ENCODE measurements around the gene FKBP11.

FKBP11 gene

GRCh38 chr12:48907245-48907644 lies 18.0 kb downstream of the FKBP11 start:
- no peak overlapping the region for H3K4me3 ChIP-seq (ENCODE audit: low read depth, low read length)
- TF ChIP-seq, protein P1, sequence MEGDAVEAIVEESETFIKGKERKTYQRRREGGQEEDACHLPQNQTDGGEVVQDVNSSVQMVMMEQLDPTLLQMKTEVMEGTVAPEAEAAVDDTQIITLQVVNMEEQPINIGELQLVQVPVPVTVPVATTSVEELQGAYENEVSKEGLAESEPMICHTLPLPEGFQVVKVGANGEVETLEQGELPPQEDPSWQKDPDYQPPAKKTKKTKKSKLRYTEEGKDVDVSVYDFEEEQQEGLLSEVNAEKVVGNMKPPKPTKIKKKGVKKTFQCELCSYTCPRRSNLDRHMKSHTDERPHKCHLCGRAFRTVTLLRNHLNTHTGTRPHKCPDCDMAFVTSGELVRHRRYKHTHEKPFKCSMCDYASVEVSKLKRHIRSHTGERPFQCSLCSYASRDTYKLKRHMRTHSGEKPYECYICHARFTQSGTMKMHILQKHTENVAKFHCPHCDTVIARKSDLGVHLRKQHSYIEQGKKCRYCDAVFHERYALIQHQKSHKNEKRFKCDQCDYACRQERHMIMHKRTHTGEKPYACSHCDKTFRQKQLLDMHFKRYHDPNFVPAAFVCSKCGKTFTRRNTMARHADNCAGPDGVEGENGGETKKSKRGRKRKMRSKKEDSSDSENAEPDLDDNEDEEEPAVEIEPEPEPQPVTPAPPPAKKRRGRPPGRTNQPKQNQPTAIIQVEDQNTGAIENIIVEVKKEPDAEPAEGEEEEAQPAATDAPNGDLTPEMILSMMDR (IDR thresholded peaks at IDR 0.05; ENCODE audit: low read depth, low read length) = no peak

DNA sequence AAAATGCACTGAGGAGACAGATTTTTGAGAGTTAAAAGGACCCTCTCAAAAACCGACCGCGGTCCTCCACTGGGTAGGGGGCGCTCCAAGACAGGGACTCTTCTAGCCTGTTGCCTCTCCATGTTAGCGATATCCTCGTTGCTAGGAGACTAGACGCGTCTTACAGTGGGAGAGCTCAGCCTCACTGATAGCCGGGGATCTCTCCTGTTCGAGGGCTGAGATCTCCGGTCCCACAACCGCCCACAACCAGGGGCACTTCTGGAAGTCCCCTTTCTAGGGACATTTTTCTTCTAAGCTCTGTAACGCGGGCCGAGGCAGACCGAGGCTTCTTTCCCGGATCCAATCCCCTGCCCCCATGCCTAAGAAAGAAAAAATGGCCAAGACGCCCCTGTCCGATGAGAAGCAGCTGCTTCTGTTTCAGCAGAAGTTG lies 21.3 kb downstream of the FKBP11 start:
- TF ChIP-seq, protein P1 (IDR thresholded peaks at IDR 0.05; ENCODE audit: low read depth, low read length) = peak; percentile 59
- peak overlapping the region; percentile 53 for H3K4me3 ChIP-seq (ENCODE audit: low read depth, low read length)

GRCh38 chr12:48903363-48903981 lies 21.8 kb downstream of the FKBP11 start:
- no peak overlapping the region for H3K4me3 ChIP-seq (ENCODE audit: low read depth, low read length)
- TF ChIP-seq, protein P1 (IDR thresholded peaks at IDR 0.05; ENCODE audit: low read depth, low read length) = no peak

DNA sequence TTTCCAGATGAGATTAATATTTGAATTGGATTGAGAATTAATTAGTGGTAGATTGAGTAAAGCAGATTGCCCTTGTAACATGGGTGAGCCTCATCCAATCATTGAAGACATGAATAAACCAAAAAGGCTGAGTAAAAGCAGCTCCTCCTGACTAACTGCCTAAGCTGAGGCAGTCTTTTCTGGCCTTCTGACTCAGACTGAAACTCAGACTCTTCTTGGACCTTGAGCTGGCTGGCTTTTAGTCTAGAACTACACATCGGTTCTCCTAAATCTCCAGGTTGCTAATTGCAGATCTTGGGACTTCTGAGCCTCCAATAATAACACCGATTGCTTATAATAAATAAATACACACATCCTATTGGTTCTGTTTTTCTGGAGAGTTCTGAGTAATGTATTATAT lies 24.0 kb downstream of the FKBP11 start:
- TF ChIP-seq, protein P1 (IDR thresholded peaks at IDR 0.05; ENCODE audit: low read depth, low read length) = no peak
- H3K4me3 ChIP-seq (ENCODE audit: low read depth, low read length) = no peak overlapping the region

- H3K4me3 ChIP-seq (ENCODE audit: low read depth, low read length) = no peak overlapping the region
- TF ChIP-seq, protein P1 (IDR thresholded peaks at IDR 0.05; ENCODE audit: low read depth, low read length) = no peak
These were observed 25.6 kb downstream of the FKBP11 start for GRCh38 chr12:48899651-48900050.

- H3K4me3 ChIP-seq (ENCODE audit: low read depth, low read length) = no peak overlapping the region
- TF ChIP-seq, protein P1 (IDR thresholded peaks at IDR 0.05; ENCODE audit: low read depth, low read length) = no peak
These were observed 31.0 kb downstream of the FKBP11 start for GRCh38 chr12:48894271-48894670.

DNA sequence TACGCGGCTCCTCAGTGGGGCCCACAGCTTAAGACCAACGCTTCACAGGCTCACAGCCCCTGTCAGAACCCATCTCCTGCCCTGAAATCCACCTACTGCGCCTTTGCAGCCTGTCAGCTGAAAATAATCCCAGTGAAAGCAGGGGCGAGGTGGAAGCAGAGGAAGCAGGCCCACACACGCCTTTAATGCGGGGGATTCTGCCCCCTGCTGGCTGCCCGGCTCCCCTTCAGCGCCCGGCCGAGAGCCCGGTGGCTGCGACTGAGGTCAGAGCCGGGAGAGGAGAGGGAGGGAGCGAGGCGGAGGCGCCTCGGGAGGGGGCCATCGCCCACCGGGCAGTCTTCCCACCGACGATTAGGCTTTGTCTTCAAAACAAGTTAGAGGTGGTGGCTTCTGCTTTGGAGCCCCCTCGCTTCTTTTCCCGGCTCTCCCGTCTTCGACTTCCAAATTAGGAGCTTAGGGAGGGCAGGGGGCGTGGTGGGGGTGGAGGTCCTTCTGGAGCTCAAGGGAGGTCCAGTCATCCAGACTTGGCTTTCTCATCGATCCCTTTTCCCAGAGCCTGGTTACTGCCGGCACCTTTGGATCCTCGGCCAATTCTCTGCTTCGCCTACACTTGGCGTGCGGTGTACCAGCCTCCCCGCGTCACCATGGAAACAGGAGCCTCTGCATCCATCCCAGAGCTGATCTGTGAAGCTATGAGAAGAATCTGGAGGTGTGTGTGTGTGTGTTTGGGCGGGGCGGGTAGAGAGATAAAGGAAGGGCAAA lies 34.5 kb downstream of the FKBP11 start:
- peak overlapping the region; percentile 45 for H3K4me3 ChIP-seq (ENCODE audit: low read depth, low read length)
- TF ChIP-seq, protein P1 (IDR thresholded peaks at IDR 0.05; ENCODE audit: low read depth, low read length) = peak; percentile 85

Measured in WI38 (cell line).